Non-pigmented ciliary epithelial cell (primary cell): ENCODE data around the gene KRT86.
"Not testable (repeated sequence)": the region's sequence is repeated elsewhere in the genome, so short reads cannot be mapped to it uniquely, and the experiment has no call there.

Experiments
- DNase-seq: peaks from one replicate; pipeline ENCODE4 v3.0.0-alpha.2; 2010; ENCODE audit warnings: low read depth

The KRT86 gene

DNA sequence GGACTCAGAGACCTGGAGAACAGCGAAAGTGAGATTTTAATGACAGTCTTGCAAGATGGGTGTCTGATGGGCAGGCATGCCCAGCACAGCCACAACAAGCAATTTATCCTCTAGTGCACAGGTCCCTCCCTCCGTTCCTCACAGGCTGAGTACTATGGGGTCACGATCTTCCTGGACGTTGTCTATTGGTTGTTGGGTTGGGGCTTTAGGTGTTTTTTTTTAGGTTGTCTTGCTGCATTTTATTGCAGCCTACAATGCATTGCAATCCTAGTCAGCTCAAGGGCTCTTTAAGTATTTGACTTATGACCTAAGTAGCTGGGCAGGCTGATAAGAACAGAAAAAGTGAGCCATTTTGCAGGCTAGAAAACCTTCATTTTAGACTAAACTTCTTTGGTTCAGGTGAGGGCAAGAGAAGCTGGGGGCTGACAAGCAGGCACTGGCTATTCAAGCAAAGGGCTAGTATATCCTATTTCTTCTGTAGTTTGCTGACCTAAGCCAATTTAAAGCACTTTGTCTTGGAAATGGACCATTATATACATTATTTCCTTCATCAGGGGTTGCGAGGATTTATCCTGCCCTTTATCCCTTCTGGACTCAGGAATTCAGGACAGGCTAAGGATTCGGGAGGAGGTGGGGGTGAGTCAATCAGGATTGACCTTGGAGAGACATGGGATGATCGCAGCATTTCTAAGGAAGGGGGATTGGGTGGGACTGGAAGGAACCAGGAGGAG, 35.4 kb upstream of the KRT86 start:
- DNase-seq, result no peak

DNA sequence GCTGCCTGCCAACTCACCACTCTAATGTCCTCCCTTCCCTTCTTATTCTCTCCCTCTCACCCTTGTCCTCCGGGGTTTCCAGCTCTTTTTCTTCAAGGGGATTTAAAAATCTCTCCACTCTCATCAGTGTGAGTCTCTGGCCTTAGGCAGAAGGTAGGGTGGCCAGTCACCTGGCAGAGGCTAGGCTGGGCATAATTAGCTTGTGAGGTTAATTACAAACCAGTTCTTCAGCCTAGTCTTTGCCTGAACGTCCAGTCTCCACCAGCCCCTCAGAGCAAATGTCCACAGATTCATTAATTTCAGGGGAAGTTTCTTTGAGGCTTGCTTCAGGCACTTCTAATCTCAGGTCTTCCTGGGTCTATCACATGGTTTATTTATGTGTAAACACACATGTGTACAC, 34.7 kb upstream of the KRT86 start:
- no peak for DNase-seq

DNA sequence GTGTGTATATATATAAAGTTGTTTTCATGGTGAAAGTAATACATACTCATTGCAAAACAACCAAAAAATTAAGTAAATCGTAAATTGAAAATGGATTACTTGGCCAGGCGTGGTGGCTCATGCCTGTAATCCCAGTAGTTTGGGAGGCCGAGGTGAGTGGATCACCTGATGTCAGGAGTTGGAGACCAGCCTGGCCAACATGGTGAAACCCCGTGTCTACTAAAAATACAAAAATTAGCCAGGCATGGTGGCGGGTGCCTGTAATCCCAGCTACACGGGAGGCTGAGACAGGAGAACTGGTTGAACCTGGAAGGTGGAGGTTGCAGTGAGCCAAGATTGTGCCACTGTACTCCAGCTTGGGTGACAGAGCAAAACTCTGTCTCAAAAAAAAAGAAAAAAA, 34.2 kb upstream of the KRT86 start:
- DNase-seq, result not testable (repeated sequence)

DNA sequence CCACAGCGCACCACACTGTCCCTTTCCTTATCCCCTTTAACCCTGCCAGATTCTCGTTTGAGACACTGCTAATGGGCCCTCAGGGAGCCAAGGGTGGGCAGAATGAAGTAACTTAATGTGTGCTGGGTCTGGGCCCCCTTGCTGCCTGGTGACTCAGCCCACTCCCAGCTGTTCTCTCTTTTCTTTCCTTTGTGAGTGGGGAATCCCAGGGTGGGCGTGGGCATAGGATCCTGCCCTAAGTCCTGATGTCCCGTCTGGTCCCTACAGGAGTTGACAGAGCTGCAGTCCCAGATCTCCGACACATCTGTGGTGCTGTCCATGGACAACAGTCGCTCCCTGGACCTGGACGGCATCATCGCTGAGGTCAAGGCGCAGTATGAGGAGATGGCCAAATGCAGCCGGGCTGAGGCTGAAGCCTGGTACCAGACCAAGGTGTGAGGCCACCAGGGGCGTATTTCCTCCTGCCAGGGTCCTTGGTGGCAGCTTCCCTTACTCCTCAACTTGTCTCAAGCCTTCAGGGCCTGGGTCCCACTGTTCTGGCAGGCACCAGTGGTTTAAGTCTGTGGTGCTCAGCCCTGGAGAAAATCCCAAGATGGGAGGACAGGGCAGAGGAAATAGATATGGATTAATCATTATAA, 33.1 kb upstream of the KRT86 start:
- no peak for DNase-seq

DNA sequence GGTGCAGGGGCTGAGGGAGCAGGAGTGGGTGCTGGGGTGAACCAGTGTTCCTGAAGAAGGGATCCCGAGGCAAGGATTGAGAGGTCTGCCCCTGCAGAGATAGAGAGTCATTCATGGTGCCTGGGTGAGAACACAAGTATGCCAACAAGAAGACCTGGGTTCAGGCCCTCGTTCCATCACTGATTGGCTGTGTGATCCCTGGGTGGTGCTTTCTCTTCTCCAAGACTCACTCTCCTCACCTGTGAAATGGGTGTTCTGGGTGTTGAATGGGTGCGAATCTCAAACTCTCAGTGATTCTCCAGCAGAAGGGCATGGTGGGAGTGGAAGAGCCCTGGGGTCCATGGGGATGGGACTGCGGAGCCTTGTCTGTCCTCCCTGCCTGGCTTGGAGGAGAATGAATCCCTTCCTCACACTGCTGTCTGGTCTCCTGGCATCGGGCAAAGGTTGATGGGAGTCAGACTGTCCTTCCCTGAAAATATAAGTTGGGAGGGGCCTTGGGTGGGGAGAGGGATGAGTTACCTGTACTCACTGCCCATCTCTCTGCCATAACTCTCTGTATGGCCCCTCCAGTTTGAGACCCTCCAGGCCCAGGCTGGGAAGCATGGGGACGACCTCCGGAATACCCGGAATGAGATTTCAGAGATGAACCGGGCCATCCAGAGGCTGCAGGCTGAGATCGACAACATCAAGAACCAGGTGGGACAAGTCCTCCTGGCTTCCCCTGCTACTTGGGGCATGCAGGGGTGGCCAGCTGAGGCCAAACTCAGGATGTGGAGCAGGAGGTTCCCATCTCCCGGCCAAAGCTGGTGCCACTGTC, 31.8 kb upstream of the KRT86 start:
- DNase-seq, result no peak

DNA sequence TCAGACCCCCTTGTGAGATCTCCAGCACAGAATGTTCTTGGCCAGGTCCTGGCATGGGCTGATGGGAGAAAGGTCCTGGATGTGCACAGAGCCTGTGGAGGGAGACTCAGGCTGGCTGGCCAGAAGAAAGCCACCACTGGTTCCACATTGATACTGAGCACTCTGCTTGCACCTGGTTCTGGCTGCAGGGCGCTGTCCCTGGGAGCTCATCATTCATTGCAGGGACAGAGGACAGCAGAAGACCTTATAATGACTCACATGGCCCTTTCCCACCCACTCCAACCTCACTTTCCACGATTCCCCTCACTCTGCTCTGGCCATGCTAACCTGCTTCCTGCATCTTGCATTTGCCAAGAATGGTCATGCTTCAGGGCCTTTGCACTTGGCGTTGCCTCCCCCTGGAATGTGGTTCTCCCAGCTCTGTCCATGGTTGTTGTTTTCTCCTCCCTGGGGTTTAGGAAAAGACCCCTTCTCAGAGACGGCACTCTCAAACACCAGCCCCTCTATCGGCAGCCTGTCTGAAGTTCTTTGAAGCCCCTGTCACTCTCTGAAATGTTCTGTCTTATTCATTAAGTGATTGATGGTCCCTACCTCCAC, 31.1 kb upstream of the KRT86 start:
- no peak for DNase-seq

DNA sequence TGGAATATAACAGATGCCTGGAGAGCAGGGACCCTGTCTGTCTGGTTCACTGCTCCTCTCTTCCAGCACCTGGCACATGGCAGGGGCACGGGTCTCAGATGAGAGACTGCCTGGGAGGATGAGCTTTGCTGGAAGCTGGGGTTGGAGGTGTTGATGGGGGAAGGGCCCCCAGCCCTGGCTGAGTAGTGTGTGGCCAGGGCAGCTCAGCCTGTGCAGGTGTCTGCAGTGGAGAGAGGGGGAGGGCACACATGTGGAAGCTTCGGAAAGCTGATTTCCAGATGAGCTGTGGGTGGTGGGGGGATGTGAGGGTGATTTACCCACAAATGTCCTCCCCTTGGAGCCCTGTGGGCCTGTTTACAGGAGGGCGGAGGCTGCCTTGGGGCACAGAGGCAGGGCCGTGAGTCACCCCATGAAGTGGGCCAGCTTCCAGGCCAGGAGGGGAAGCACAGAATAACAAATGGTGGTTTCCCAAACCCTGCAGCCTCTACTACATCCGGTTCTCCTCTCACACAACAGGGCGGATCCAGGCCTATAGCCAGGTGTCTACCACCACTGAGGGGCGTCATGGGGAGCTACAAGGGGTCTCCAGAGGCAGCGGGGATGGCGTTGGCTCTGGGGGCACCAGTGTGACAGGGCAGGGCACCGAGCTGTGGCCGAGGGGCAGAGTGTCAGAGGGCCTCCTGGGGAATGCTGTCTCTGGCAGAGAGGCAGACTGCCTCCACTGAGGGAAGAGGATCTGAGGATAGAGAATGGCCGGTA, 30.4 kb upstream of the KRT86 start:
- peak; percentile 57 for DNase-seq

DNA sequence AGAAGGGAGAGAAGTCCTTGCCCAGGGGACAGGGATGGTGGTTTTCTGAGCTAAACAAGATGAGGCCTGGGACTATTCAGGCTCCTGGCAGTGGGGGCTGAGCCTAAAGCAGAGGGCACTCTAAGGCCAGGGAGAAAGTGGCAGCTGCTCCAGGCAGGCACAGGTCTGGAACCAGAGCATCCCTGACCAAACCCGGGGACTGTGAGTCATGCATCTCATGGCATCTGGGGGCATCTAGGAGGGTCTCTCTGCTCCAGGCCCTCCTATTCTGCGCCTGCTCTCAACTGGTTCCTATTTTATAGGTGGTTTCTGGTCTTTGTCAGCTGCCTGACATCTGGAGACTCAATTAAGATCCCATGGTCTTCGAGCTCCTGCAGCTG, 29.8 kb upstream of the KRT86 start:
- DNase-seq, result no peak

DNA sequence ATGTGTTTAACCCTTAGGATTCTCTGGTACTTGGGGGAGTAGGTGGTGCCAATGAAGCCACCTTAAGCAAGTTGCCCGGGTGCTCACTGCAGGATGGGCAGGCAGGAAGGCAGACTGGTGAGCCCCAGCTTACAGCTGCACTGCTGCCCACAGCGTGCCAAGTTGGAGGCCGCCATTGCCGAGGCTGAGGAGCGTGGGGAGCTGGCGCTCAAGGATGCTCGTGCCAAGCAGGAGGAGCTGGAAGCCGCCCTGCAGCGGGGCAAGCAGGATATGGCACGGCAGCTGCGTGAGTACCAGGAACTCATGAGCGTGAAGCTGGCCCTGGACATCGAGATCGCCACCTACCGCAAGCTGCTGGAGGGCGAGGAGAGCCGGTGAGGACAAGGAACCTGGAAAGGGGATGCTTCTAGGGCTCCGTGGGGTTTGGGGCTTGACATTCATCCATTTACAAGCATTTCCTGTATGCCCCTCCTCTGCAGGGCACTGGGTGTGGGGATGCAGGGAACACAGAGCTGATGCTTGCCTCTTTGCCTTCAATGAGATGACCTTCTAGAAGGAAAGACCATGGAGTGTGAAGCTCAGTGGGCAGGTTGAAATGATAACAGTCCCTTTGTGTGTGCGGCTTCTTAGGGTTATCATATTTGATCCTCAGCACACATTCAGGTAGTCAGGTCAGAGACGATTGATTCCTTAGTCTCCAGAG, 29.0 kb upstream of the KRT86 start:
- DNase-seq, result no peak

DNA sequence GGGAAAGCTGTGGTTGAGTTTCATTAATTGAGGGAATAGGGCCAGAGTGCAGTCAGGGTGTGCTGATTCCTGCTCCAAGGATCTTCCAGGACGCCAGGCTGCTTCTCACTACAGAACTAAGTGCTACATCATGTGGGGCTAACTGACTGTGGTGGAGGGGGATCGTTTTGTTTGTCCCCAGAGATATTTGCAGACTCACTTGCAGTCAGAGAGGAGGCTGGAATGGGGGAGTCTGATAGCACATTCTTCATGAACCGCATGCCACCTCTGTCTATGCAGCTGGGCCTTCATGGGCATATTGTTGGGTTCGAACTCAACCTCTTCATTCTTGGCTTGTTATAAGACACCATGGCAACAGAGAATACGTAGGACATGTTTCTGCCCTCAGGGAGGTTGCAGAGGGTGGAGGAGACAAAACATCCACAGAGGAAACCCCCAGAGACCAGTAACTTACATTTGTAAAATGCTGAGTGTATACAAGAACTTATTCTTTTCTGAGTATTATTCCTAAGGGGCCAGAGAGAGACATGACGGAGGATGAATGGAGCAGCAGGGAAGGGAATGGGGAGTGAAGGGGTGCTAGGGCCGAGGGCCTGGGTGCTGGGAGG, 28.4 kb upstream of the KRT86 start:
- no peak for DNase-seq

DNA sequence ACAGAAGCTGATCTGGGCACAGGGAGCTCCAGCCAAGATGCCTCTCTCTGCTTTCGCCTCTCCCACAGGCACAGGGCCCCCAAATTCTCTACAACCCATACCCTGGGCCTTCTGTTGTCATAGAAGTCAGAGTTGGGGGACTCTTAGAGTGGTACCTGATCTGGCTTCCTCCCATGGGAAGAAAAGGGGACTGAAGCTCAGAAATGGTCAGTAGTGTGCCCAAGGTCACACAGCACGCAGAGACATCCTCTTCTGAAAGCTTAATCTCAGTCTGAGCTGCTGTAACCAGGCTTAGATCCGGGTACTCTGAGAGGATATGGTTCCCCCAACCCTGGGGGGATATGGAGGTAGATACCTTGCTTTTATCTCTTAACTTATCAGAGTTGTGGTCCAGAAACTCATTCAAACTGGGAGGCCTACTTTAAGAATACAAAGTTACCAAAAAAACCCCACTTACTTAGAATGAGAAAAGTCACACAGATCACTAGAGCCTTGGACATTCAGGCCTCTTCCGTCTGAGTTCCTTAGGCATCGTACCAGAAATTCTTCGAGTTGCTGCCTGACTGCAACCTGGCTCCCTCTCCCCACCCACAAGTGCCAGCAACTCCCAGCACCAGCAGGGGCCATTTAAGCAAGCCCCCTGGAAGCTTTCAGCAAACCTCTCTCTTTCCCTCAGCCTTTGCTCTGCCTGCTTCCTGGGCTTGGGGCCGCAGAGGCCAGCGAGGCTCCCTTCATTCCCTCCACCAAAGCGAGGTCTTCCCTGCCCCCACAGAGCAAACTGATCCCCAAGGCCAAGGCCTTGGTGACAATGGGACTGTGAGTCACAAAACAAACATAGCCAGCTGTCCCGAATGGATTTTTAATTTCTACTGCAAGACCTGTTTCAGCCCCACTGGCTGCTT, 27.5 kb upstream of the KRT86 start:
- DNase-seq, result no peak

DNA sequence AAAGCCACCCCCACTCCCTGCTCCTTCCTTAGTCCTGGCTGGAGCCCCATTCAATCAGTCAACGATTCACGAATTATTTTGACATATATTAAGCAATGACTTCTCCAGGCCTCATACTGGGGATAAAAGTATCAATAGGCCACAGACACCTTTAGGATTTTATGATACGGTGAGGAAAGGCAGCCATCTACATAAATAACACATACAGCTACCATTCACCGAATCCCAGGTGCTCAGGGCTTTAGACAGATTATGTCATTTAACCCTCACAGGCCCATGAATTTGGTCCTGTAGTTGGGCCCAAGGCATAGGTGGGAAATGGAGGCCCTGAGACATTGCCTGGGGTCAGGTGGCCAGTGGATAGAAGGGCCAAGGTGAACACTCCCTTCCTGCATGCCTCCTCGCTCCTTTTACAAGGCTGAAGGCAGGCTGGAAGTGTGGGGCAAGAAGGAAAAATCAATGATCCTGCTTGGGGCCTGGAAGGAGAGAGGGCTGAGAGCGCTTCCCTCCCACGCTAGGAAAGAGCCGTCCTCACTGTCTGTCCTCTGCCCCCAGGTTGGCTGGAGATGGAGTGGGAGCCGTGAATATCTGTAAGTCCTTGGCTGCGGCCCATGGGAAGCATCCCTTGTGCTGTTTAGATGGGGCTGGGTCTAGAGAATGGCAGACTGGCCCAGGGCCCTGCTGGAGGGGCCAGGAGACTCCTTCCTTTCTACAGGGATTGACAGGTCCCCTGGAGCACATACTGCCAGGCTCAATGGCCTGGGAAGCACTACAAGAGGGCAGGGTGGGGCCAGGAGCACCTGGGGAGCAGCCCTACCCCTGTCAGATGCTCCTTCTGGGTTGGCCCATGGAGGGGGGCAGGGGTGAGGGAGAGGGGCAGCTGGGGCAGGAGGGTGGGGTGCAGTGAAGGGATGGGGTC, 26.6 kb upstream of the KRT86 start:
- DNase-seq, result no peak

DNA sequence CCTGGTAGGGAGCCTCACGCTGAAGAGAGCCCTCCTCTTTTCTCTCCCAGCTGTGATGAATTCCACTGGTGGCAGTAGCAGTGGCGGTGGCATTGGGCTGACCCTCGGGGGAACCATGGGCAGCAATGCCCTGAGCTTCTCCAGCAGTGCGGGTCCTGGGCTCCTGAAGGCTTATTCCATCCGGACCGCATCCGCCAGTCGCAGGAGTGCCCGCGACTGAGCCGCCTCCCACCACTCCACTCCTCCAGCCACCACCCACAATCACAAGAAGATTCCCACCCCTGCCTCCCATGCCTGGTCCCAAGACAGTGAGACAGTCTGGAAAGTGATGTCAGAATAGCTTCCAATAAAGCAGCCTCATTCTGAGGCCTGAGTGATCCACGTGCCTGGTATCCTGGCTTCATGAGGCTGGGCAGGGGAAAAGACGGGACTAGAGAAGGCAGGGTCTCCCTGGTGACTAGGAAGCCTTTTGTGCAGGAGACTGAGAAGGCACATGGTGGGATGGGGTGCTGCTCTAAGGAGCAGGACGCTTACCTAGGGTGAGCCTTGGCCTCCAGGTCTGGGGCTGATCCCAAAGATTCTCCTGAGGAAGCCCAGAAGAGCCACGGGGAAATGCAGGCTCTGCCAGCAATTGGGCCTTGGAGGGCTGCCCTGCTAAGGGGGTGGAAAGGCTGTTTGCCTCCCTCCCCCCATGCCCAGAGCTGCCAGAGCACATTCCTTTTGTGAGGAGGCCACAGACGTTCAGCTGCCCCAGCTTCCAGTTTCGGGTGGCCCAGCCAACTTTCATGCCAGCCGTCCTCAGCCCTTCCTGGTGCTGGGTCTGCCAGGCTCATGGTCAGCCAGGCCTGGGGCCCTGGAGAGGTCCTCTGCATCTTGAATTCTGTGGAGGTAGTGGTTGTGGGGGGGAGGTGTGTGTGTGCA, 25.6 kb upstream of the KRT86 start:
- DNase-seq, result no peak

DNA sequence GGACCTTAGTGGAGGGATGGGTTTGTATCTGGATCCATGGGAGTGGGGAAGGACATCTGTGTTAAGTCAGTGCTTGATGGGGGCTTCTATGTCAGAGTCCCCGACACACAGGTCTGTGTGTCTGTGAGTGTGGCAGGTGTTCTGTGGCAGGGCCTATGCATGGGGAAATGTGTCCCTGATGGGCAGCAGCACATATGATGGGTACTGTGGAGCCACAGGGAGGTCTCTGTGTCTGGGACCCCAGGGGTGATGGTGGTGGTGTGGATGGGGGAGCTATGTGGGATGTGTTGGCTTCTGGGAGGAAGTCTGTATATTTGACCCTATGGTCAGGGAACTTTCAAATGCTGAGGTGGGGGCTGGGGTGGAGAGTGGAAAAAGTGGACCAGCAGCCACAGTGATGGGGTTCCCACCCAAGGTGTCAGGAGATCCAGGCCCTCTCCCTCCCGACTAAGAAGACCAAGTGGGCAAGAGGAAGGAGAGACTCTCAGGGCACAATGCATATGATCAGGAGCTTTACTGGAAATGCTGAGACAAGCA, 24.9 kb upstream of the KRT86 start:
- no peak for DNase-seq

DNA sequence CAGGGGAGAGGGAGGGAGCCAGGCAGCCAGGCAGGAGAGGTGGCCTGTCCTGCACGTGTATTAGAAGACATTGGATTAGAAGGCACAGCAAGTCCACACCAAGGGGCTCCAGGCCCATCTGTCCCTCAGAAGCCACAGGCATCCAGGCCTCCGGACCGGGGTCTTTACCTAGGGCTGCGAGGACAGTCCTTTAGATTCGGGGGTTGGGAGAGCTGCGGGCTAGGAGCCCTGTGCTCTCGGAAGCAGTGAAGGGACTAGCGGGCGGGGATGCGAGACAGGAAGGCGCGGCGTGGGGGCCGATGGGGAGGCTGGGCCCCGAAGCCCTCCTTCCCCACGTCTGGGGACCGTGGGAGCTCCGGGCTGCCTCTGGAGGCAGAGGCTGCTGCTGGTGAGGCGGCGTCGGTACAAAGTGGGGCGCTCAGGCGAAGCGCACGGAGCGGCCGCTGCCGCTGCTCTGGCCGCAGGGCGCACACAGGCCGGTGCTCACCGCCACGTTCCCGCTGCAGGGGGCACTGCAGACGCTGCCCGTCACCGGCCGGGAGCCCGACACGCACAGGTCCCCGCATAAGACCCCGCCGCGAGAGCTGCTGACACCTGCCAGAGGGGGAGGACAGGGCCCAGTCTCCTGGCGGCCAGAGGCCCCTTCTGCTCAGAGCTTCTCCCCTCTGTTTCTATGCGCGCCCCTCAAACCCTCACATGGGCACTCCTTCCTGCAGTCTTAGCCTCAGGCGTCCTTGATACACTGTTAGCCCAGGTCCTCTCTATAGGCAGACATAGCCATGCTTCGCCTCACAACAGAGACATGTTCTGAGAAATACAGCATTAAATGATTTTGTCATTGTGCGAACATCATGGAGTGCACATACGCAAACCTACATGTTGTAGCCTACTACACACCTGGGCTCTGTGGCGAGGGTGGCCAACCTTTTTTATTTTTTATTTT, 24.1 kb upstream of the KRT86 start:
- DNase-seq, result no peak

DNA sequence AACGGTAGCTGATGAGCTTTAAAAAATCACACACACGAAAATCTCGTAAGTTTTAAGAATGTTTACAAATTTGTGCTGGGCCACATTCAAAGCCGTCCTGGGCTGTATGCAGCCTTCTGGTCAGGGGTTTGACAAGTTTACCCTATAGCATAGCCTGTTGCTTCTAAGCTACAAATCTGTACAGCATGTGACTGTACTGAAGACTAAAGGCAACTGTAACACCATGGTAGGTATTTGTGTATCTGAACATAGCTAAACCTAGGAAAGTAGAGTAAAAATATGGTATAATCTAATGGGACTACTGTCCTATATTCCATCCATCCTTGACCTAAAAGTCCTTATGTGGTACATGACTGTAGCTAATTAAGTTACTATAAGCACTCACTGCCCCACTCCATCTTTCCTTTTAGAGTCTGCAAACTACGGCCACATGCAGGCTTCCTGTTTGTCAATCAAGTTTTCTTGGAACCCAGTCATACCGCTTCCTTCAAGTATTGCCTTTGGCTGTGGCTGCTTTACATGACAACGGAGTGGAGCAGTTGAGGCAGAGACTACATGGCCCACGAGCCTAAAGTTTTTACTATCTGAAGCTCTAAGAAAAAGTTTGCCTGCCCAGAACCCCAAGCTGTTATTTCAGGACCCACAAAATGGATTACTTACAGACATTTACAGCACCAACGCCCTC, 22.9 kb upstream of the KRT86 start:
- DNase-seq, result no peak
